Right hindlimb (tissue), 1 donor: ENCODE results near the gene KLK6.

Experiments
- DNase-seq: peaks from one replicate; pipeline ENCODE4 v3.0.0-alpha.2; 2018

KLK6 gene

GRCh38 chr19:50947123-50947522, 22.3 kb downstream of the KLK6 start:
- DNase-seq: no peak

GRCh38 chr19:50944795-50945194, 24.6 kb downstream of the KLK6 start:
- DNase-seq: no peak

- no peak for DNase-seq
Observed at GRCh38 chr19:50943074-50943828, 26.1 kb downstream of the KLK6 start.

GRCh38 chr19:50939596-50939995, 29.8 kb downstream of the KLK6 start:
- no peak for DNase-seq

GRCh38 chr19:50933640-50934039, 35.8 kb downstream of the KLK6 start:
- DNase-seq: no peak

GRCh38 chr19:50932690-50933083, 36.7 kb downstream of the KLK6 start:
- DNase-seq: no peak

- no peak for DNase-seq
Observed at GRCh38 chr19:50932018-50932689, 37.2 kb downstream of the KLK6 start.

- no peak for DNase-seq
Observed at GRCh38 chr19:50931023-50931422, 38.4 kb downstream of the KLK6 start.

GRCh38 chr19:50928831-50929230, 40.6 kb downstream of the KLK6 start:
- DNase-seq: no peak

GRCh38 chr19:50926144-50926543, 43.2 kb downstream of the KLK6 start:
- no peak for DNase-seq

- DNase-seq: no peak
Observed at GRCh38 chr19:50925734-50926133, 43.7 kb downstream of the KLK6 start.

GRCh38 chr19:50924586-50924985, 44.8 kb downstream of the KLK6 start:
- no peak for DNase-seq

GRCh38 chr19:50922317-50922853, 47.0 kb downstream of the KLK6 start:
- DNase-seq: peak; percentile 69

GRCh38 chr19:50921426-50922316, 47.7 kb downstream of the KLK6 start:
- DNase-seq: no peak

GRCh38 chr19:50916069-50916468, 53.3 kb downstream of the KLK6 start:
- DNase-seq: no peak

GRCh38 chr19:50912727-50913716, 56.4 kb downstream of the KLK6 start:
- no peak for DNase-seq

- no peak for DNase-seq
Observed at GRCh38 chr19:50912102-50912599, 57.2 kb downstream of the KLK6 start.

- no peak for DNase-seq
Observed at GRCh38 chr19:50911206-50912101, 57.9 kb downstream of the KLK6 start, which contains the start of gene KLK4. KLK4 (minus strand) TSS chr19:50911395; CDS start chr19:50910738, 657 bp downstream.

- DNase-seq: no peak
Observed at GRCh38 chr19:50910722-50911121, 58.7 kb downstream of the KLK6 start.
